Measurements from ENCODE around the gene SETD1A. TPM values are rescaled to one million over a fixed set of nuclear protein-coding genes. Genes with fewer than 3 reads are reported as not detected.

The SETD1A gene
- total RNA-seq, 2 donors from 2014 or later: 31.3 to 45.5 TPM

DNA sequence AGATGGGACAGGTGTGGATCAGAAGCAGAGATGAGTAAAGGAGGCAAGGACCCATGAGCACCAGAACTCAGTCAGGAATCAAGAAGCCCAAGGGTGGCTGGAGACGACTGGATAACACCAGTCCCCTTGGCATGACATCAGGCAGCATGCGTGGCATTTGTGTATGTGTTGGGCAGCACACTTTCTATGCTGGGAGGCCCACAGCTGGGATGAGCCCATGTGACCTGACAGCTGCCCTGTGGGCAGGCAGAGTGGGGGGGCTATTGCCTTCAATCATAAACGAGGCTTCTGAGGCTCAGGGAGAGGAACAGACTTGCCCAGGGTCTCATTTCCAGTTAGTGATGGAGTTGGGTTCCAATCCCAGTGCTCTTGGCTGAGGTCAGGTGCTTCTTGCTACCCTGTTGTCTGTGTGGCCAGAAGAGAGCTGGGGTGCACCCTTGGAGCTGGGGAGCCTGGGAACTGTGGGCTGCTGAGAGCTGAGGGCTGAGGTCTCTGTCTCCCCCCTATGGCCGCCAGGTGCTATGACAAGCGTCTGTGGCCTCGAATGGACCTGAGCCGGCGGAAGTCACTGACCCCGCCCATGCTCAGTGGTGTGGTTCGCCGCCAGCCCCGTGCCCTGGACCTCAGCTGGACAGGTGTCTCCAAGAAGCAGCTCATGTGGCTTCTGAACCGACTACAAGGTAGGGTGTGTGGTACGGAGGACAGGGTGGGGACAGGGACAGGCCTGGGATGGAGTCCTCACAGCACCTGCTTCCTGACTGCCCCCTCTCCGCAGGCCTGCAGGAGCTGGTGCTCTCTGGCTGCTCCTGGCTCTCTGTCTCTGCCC lies 15.7 kb upstream of the SETD1A start:
- Mint-ChIP-seq H3K4me3 (no peak overlapping the region), H3K36me3 (ENCODE audit: low read depth) (no peaks in the 10 kb centered on the region), H3K27ac (peak overlapping the region; percentile 27), H3K27me3 (no peaks in the 10 kb centered on the region), H3K4me1 (peaks cover 26% of the 10 kb centered on the region)
- peak; percentile 41 to 43 (median 43) for DNase-seq
- no peaks in the 10 kb centered on the region for H3K9me3 ChIP-seq (ENCODE audit: control insufficient read depth, low read length, poor library complexity, severe bottlenecking)
- ATAC-seq: peak; percentile 97

DNA sequence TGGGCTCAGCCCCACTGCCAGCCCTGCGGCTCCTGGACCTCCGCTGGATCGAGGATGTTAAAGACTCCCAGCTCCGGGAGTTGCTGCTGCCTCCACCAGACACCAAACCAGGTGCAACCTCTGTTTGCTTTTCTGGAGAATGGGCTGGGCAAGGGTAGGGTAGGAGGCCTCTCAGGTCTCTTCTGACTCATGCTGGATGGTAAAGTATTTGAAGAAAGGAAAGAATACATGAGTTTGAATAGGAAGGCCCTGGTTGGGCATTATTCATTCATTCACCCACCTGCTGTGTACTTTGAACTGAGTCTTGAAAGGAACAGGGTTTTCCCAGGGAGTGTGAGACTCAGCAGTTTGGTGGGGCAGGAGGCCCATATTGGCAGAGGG lies 15.1 kb upstream of the SETD1A start:
- H3K36me3 Mint-ChIP-seq (ENCODE audit: low read depth): no peaks in the 10 kb centered on the region
- no peaks in the 10 kb centered on the region for H3K9me3 ChIP-seq (ENCODE audit: control insufficient read depth, low read length, poor library complexity, severe bottlenecking)
- peaks cover 26% of the 10 kb centered on the region for H3K4me1 Mint-ChIP-seq
- ATAC-seq (no peak), DNase-seq (no peak)
- H3K27ac Mint-ChIP-seq: peak overlapping the region; percentile 27
- H3K4me3 Mint-ChIP-seq: no peak overlapping the region
- no peaks in the 10 kb centered on the region for H3K27me3 Mint-ChIP-seq

DNA sequence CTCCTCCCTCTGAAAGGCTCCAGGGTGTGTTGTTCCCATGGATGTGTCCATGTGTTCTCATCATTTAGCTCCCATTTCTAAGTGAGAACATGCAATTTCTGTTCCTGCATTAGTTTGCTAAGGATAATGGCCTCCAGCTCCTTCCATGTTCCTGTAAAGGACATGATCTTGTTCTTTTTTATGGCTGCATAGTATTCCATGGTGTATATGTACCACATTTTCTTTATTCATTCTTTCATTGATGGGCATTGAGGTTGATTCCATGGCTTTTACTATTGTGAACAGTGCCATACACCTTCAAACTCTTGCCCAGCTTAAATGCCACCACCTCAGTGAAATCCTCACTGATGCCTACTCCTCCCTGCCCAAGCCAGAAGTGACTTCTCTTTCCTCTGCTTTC lies 13.2 kb upstream of the SETD1A start:
- no peaks in the 10 kb centered on the region for H3K36me3 Mint-ChIP-seq (ENCODE audit: low read depth)
- H3K27me3 Mint-ChIP-seq: no peaks in the 10 kb centered on the region
- H3K4me1 Mint-ChIP-seq: peaks cover 20% of the 10 kb centered on the region
- DNase-seq (no peak), ATAC-seq (no peak)
- H3K27ac Mint-ChIP-seq: no peak overlapping the region
- no peak overlapping the region for H3K4me3 Mint-ChIP-seq
- no peaks in the 10 kb centered on the region for H3K9me3 ChIP-seq (ENCODE audit: control insufficient read depth, low read length, poor library complexity, severe bottlenecking)

GRCh38 chr16:30946671-30947540 lies 10.6 kb upstream of the SETD1A start:
- H3K27ac Mint-ChIP-seq: peak overlapping the region; percentile 75
- ATAC-seq: no peak

GRCh38 chr16:30947541-30947858 lies 10.1 kb upstream of the SETD1A start:
- Mint-ChIP-seq H3K4me3 (no peak overlapping the region), H3K4me1 (peaks cover 25% of the 10 kb centered on the region), H3K36me3 (ENCODE audit: low read depth) (no peaks in the 10 kb centered on the region), H3K27me3 (no peaks in the 10 kb centered on the region), H3K27ac (no peak overlapping the region)
- H3K9me3 ChIP-seq (ENCODE audit: control insufficient read depth, low read length, poor library complexity, severe bottlenecking): no peaks in the 10 kb centered on the region
- ATAC-seq (no peak), DNase-seq (no peak)

More at GRCh38 chr16:30946671-30947540, 10.6 kb upstream of the SETD1A start:
- no peak for DNase-seq
- Mint-ChIP-seq H3K27me3 (no peaks in the 10 kb centered on the region), H3K4me1 (peaks cover 27% of the 10 kb centered on the region), H3K4me3 (no peak overlapping the region), H3K36me3 (ENCODE audit: low read depth) (no peaks in the 10 kb centered on the region)
- no peaks in the 10 kb centered on the region for H3K9me3 ChIP-seq (ENCODE audit: control insufficient read depth, low read length, poor library complexity, severe bottlenecking)

GRCh38 chr16:30947859-30948666 lies 9.5 kb upstream of the SETD1A start:
- Mint-ChIP-seq H3K4me3 (no peak overlapping the region), H3K27me3 (no peaks in the 10 kb centered on the region), H3K36me3 (ENCODE audit: low read depth) (no peaks in the 10 kb centered on the region), H3K4me1 (peaks cover 23% of the 10 kb centered on the region), H3K27ac (no peak overlapping the region)
- no peaks in the 10 kb centered on the region for H3K9me3 ChIP-seq (ENCODE audit: control insufficient read depth, low read length, poor library complexity, severe bottlenecking)
- DNase-seq (no peak), ATAC-seq (peak; percentile 2)

- peak in 1 of 3 donors; percentile 31 for DNase-seq
- Mint-ChIP-seq H3K4me3 (peak within 1 kb of the TSS; percentile 94), H3K36me3 (ENCODE audit: low read depth) (no peaks in the 10 kb centered on the region), H3K27ac (no peak within 1 kb of the TSS), H3K27me3 (no peaks in the 10 kb centered on the region), H3K4me1 (peaks cover 29% of the 10 kb centered on the region)
- no peaks in the 10 kb centered on the region for H3K9me3 ChIP-seq (ENCODE audit: control insufficient read depth, low read length, poor library complexity, severe bottlenecking)
- peak; percentile 69 for ATAC-seq
Measured at GRCh38 chr16:30948667-30949649, 8.6 kb upstream of the SETD1A start, which contains the start of gene ORAI3. Gene ORAI3 (plus strand): TSS chr16:30949068. CDS start chr16:30949290, 222 bp downstream.

- no peaks in the 10 kb centered on the region for H3K9me3 ChIP-seq (ENCODE audit: control insufficient read depth, low read length, poor library complexity, severe bottlenecking)
- Mint-ChIP-seq H3K27ac (no peak overlapping the region), H3K4me1 (peaks cover 29% of the 10 kb centered on the region), H3K36me3 (ENCODE audit: low read depth) (no peaks in the 10 kb centered on the region), H3K4me3 (peak overlapping the region; percentile 94), H3K27me3 (no peaks in the 10 kb centered on the region)
- DNase-seq: no peak
- ATAC-seq: peak; percentile 47
Measured at GRCh38 chr16:30949650-30950515, 7.7 kb upstream of the SETD1A start.

DNA sequence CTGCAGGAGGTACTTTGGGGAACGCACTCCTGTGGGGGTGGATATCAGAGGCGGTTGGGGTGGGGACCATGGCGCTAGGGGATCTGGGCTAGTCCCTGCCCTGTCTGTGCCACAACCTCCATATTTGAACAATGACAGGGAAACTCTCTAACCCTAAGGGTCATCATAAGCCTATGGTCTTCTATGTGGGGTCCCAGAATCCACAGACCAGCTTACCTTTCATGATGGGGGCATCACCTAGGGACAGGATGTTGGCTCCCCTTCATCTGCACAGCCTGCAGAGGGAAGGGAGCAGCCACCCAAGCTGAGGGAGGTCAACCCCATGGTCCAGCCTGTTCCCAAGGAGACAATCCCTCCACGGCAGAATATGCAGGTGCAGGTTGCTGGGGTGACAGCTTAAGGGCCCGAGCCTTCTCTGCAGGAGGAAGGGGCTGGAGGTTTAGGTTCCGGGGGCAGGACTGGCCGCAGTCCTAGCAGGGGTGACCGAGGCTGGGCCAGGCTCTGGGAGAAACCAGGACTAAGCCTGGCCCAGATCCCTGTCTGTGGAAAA lies 7.0 kb upstream of the SETD1A start:
- Mint-ChIP-seq H3K27me3 (no peaks in the 10 kb centered on the region), H3K27ac (no peak overlapping the region), H3K36me3 (ENCODE audit: low read depth) (no peaks in the 10 kb centered on the region), H3K4me1 (peaks cover 29% of the 10 kb centered on the region), H3K4me3 (peak overlapping the region; percentile 94)
- no peak for DNase-seq
- no peaks in the 10 kb centered on the region for H3K9me3 ChIP-seq (ENCODE audit: control insufficient read depth, low read length, poor library complexity, severe bottlenecking)
- ATAC-seq: no peak

GRCh38 chr16:30951193-30951592 lies 6.4 kb upstream of the SETD1A start:
- H3K27me3 Mint-ChIP-seq: no peaks in the 10 kb centered on the region

DNA sequence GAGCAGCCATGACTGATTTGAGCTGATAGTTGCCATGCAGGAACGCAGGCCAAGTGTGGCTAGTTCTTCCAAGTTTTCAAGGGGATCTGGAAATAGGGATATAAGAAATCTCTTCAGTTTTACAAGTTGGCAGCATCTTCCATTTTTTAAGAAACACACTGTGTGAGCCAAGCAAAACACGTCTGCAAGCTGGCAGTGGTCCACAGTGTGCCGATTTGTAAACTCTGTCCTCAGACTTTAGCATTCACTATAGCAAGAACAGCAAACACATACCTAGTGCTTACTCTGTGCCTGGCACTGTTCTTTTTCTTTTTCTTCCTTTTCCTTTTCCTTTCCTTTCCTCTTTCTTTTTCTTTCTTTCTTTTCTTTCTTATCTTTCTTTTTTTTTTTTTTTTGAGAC lies 5.8 kb upstream of the SETD1A start:
- Mint-ChIP-seq H3K4me1 (peaks cover 22% of the 10 kb centered on the region), H3K27ac (no peak overlapping the region), H3K36me3 (ENCODE audit: low read depth) (no peaks in the 10 kb centered on the region), H3K4me3 (no peak overlapping the region), H3K27me3 (no peaks in the 10 kb centered on the region)
- H3K9me3 ChIP-seq (ENCODE audit: control insufficient read depth, low read length, poor library complexity, severe bottlenecking): no peaks in the 10 kb centered on the region
- no peak for DNase-seq
- ATAC-seq: no peak

More at GRCh38 chr16:30951193-30951592, 6.4 kb upstream of the SETD1A start:
- DNase-seq: no peak
- Mint-ChIP-seq H3K27ac (no peak overlapping the region), H3K4me3 (no peak overlapping the region), H3K4me1 (peaks cover 25% of the 10 kb centered on the region), H3K36me3 (ENCODE audit: low read depth) (no peaks in the 10 kb centered on the region)
- H3K9me3 ChIP-seq (ENCODE audit: control insufficient read depth, low read length, poor library complexity, severe bottlenecking): no peaks in the 10 kb centered on the region
- ATAC-seq: no peak

Measured in T-helper 17 cell (primary cell).